ENCODE measurements around the gene TMEM59L. TPM values are rescaled to one million over a fixed set of nuclear protein-coding genes. Genes with fewer than 3 reads are reported as not detected.
A peak's percentile ranks its signal among the peaks of the same experiment; 100 is the strongest.

The TMEM59L gene
- total RNA-seq, 1 donor from 2014 or later: 0.23 TPM

GRCh38 chr19:18635831-18636182 is 23.1 kb downstream of the TMEM59L start:
- DNase-seq (ENCODE audit: low read depth): no peak
- TF ChIP-seq CTCF (conservative IDR thresholded peaks at IDR 0.05; ENCODE audit: low read depth, low read length): no peak
- no peak overlapping the region for H3K4me3 ChIP-seq (ENCODE audit: low read depth, low read length)

GRCh38 chr19:18636183-18636968 is 23.7 kb downstream of the TMEM59L start:
- TF ChIP-seq CTCF (conservative IDR thresholded peaks at IDR 0.05; ENCODE audit: low read depth, low read length): no peak
- H3K4me3 ChIP-seq (ENCODE audit: low read depth, low read length): peak overlapping the region; percentile 93
- DNase-seq (ENCODE audit: low read depth): peak; percentile 77

GRCh38 chr19:18636969-18637629 is 24.4 kb downstream of the TMEM59L start, which contains the start of gene KLHL26:
KLHL26 (plus strand) TSS chr19:18637028; CDS start chr19:18637055, 27 bp downstream.
- no peak for DNase-seq (ENCODE audit: low read depth)
- no peak for TF ChIP-seq CTCF (conservative IDR thresholded peaks at IDR 0.05; ENCODE audit: low read depth, low read length)
- H3K4me3 ChIP-seq (ENCODE audit: low read depth, low read length): peak within 1 kb of the TSS; percentile 93

- DNase-seq (ENCODE audit: low read depth): no peak
These were observed 25.3 kb downstream of the TMEM59L start for GRCh38 chr19:18637673-18638630.

GRCh38 chr19:18639706-18640243 is 27.1 kb downstream of the TMEM59L start:
- TF ChIP-seq CTCF (conservative IDR thresholded peaks at IDR 0.05; ENCODE audit: low read depth, low read length): no peak
- DNase-seq (ENCODE audit: low read depth): no peak
- no peak overlapping the region for H3K4me3 ChIP-seq (ENCODE audit: low read depth, low read length)

More at GRCh38 chr19:18637673-18638630, 25.3 kb downstream of the TMEM59L start:
- peak overlapping the region; percentile 93 for H3K4me3 ChIP-seq (ENCODE audit: low read depth, low read length)
- peak; percentile 14 for TF ChIP-seq CTCF (conservative IDR thresholded peaks at IDR 0.05; ENCODE audit: low read depth, low read length)
